RCC 7860 (cell line): Measurements from ENCODE around the gene STK36.

ENCODE experiments used
- DNase-seq: peaks from one replicate; pipeline ENCODE4 v3.0.0-alpha.2; 2015; ENCODE audit warnings: low spot score
- FAIRE-seq: peaks from 2 replicates; lab custom pipeline; 2012; peaks lifted over from hg19 to GRCh38; lab: Jason Lieb, UNC

Gene STK36

DNA sequence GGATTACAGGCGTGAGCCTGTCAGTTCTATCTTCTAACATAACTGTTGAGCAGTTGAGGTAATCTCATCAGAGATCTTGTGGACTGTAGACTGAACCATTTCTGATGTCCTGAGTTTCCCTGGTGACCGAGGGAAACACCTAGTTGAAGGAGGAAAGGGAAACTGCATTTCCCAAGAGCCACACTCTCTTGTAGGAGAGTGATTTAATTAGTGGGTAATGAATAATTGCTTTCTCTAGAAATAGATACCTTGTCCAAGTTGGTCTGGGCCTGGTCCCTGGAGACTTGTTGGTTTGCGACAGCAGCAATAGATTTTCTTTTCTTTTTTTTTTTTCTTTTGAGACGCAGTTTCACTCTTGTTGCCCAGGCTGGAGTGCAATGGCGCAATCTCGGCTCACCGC, 46.2 kb downstream of the STK36 start:
- DNase-seq (no peak), FAIRE-seq (no peak)

- no peak for FAIRE-seq
These were observed 47.6 kb downstream of the STK36 start for GRCh38 chr2:218719457-218719856.

GRCh38 chr2:218720048-218721041, 48.5 kb downstream of the STK36 start:
- FAIRE-seq: no peak
- DNase-seq: no peak

More at GRCh38 chr2:218719457-218719856, 47.6 kb downstream of the STK36 start:
- DNase-seq: no peak

DNA sequence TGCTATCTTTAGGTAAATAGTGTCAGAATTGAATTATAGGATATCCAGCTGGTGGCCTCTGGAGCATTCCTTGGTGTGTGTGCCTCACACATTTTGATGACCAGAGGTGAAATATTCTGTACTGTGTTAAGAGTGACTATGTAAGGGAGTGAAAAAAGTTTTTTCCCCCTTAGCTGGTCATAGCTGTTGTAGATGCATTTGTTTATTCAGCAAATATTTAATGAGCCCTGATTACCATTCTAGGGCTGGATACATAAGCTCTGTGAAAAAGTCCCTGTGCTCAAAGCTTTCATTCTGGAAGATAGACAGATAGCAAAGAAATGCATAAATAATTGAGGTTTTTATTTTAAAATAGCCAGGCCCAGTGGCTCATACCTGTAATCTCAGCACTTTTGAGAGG, 49.6 kb downstream of the STK36 start:
- FAIRE-seq: no peak
- no peak for DNase-seq

DNA sequence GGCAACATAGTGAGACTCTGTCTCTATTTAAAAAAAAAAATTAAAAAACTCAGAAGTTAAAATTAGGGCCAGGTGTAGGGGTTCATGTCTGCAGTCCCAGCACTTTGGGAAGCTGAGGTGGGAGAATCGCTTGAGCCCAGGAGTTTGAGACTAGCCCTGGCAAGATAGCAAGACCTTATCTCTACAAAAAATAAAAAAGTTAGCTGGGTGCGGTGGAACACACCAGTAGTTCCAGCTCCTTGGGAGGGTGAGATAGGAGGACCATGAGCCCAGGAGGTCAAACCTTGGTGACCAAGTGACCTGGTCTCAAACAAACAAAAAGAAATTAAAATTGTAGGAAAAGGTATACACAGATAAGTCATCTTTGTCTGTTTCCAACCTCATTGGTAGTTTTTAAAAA, 50.0 kb downstream of the STK36 start:
- FAIRE-seq: no peak
- no peak for DNase-seq

DNA sequence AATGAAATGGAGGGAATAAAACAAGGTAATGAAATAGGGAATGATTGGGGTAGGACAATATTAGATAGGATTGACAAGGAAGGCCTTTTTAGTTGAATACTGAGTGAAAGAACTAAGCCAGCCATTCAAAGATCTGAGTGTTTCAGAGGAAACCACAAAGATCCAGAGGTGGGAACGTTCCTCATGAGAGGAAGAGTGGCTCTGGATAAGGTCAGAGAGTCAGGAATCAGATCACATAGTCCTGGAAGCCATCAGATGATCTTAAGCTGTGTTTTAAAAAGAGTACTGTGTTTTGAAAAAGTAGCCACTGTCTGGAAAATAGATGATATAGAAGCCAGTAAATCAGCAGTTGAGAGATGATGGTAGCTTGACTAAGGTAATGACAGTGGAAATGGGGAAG, 50.5 kb downstream of the STK36 start:
- no peak for FAIRE-seq
- no peak for DNase-seq

DNA sequence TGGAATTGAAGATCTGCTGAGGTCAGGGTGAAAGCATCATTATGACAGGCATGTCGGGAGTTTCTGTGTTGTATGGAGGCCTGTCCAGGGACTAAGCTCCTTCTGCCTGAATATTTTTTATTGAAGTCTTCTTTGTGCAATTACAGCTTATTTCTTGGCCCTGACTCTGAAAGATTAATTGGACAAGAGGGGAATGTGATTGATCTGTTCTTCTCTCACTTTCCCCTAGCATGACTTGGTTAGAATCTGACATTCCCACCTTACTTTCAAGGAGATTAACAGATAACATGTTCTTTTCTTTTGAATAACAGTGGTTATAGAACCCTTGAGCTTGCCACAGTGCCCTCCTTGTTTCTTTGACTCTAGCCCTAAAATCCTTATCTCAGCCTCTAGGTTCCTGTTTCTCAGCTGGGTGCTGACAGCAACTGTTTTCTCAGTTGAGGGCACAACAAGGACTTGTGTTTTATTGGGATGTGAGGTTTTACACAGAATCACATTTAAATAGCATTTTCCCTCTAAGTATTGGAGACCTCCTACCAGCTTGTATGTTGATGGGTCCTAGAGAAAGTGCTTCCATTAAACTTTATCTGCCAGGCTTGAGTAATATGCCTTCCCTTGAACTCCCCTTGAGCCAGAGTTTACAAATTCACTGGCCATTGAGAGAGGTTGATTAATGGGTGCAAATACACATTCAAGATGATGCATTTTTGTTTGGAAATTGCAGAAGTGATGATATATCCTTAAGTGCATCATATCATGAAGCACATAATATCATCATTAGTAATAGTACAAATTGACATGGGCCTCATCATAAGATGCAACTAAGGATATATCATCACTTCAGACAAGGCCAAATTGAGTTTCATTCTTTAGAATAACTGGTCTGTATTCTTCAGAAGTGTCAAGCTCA, 51.2 kb downstream of the STK36 start:
- DNase-seq: no peak
- no peak for FAIRE-seq

- no peak for DNase-seq
These were observed 54.2 kb downstream of the STK36 start for GRCh38 chr2:218726004-218726574.

DNA sequence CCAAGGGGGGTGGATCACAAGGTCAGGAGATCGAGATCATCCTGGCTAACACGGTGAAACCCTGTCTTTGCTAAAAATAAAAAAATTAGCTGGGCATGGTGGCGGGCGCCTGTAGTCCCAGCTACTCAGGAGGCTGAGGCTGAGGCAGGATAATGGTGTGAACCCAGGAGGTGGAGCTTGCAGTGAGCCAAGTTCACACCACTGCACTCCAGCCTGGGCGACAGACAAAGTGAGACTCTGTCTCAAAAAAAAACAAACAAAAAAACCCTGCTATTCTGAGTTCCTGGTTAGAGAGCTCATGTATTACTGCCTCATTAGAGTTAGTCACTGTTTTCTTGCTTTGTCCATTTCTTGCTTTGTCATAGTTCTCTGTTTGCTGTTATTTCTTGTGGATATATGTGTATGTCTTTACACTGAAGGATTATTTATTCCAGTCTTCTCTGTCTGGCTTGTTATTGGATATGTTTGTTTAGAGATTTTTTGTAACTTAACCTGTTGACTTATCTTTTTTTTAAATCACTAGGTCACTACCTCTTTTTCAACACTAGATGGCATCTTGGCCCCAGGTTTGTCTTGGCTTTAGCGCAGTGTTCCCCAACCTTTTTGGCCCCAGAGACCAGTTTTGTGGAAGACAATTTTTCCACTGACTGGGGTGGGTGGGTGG, 55.7 kb downstream of the STK36 start:
- FAIRE-seq: no peak
- no peak for DNase-seq

More at GRCh38 chr2:218726004-218726574, 54.2 kb downstream of the STK36 start:
- FAIRE-seq: no peak

GRCh38 chr2:218729640-218730039, 57.8 kb downstream of the STK36 start:
- FAIRE-seq (no peak), DNase-seq (no peak)

GRCh38 chr2:218732052-218732760, 60.3 kb downstream of the STK36 start:
- no peak for DNase-seq
- FAIRE-seq: no peak

GRCh38 chr2:218732761-218733158, 60.9 kb downstream of the STK36 start:
- FAIRE-seq: no peak
- DNase-seq: no peak

- peak; percentile 30 for FAIRE-seq
- peak; percentile 76 for DNase-seq
These were observed 61.5 kb downstream of the STK36 start for GRCh38 chr2:218733171-218734021.

- no peak for DNase-seq
- no peak for FAIRE-seq
These were observed 62.5 kb downstream of the STK36 start for GRCh38 chr2:218734190-218734975.

DNA sequence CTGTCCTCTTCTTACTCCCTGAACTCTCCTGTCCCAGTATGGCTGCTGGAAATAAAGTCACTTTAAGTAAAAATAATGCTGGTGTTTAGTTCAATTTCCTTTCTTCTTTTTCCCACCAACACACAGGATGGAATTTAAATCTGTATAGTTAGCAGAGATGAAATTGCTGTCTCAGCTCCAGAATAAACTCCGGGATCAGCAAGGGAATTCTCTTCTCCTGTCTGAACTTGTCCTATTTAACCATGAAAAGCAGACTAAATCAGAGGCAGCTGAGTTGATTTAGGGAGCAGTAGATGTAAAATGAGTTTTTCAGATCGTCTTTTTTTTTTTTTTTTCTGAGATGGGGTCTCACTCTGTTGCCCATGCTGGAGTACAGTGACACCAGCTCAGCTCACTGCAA, 64.6 kb downstream of the STK36 start:
- FAIRE-seq: no peak
- DNase-seq: no peak

DNA sequence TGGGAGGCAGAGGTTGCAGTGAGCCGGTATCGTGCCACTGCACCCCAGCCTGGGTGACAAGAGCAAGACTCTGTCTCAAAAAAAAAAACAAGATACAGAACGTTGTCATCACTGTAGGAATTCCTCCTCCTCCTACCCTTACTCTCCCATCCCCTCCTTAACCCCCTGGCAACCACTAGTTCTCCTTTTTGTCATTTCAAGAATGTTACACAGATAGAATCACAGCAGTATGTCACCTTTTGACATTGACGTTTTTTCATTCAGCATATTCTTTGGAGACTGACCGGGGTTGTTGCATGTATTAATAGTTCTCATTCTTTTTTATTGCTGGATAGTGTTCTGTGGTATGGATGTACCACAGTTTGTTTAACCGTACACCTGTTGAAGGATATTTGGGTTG, 71.2 kb downstream of the STK36 start:
- DNase-seq (no peak), FAIRE-seq (no peak)

GRCh38 chr2:218744615-218745014, 72.7 kb downstream of the STK36 start:
- no peak for FAIRE-seq
- no peak for DNase-seq

DNA sequence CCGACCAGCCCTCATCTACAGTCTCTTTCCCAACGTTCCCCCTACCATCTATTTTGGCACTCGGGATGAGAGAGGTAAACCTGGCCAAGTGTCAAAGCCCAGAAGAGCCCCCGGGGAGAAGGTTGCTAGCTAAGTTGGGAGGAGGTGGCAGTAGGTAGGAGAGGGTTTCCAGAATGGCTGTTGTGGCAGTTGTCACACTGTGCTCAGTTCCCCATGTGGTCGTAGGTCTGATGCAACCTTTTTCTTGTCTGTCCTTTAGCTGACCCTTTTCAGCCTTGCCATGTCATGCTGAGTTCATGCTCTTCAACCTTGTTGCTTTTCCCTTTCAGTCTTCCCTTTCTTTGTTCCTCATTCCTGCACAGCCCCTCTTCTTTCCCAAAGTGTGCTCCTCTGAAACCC, 73.3 kb downstream of the STK36 start:
- DNase-seq (no peak), FAIRE-seq (no peak)
